ENCODE measurements around the gene RUVBL2. TPM values are rescaled to one million over a fixed set of nuclear protein-coding genes. Genes with fewer than 3 reads are reported as not detected.
"Not testable (repeated sequence)": the region's sequence is repeated elsewhere in the genome, so short reads cannot be mapped to it uniquely, and the experiment has no call there.

The RUVBL2 gene
- total RNA-seq, 2 donors from 2014 or later = 110 to 126 TPM

- no peak overlapping the region for H3K4me3 ChIP-seq
- TF ChIP-seq POLR2AphosphoS5 (IDR thresholded peaks at IDR 0.05) = no peak
- TF ChIP-seq POLR2A (IDR thresholded peaks at IDR 0.05) = no peak
- no peak for TF ChIP-seq CTCF (IDR thresholded peaks at IDR 0.05)
- H3K9me3 ChIP-seq = no peaks in the 10 kb centered on the region
- H3K4me1 ChIP-seq (replicated peaks) = no peaks in the 10 kb centered on the region
- no peaks in the 10 kb centered on the region for H3K27me3 ChIP-seq (replicated peaks; ENCODE audit: insufficient read depth)
- WGBS = 81% methylated on average over 22 of the region's 29 CpGs
- no peaks in the 10 kb centered on the region for H3K36me3 ChIP-seq
- H3K27ac ChIP-seq = no peak overlapping the region
- intact Hi-C loops (cut with DNase I) = no loop called here
- no peak for DNase-seq (ENCODE audit: low spot score)
Observed at GRCh38 chr19:49016067-49016839, 22.6 kb downstream of the RUVBL2 start.

DNA sequence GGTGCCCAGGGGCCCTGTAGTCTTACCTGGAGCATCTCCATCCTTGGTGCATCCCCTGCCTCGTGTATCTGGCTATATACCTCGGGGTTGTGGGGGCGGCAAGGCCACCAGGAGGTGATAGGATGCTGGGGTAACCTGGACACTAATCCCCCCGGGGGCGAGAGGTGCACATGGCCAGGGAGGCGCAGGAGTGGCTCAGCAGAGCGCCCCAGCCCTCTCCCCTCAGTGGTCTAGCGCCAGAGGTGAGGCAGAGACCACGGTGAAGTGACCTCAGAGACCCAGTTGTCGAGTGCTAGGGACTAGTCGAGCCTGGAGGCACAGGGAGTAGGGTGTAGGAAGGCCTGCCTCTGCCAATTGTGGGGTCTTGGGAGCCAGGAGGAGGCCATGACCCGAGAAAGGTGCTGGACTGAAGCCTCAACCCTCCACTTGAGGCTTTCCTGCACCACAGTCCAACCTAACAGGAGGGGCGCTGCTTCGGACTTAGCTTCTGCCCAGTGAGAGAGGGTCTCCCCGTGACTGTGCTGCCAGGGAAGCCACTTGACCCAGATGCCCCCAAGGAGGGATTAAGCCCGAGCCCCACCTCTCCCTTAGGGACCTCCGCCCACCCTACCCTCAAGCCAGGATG is 23.5 kb downstream of the RUVBL2 start, which contains the start of gene LHB:
LHB (minus strand) TSS at position 51 of the 625 bp plus-strand sequence; CDS start at position 41, 10 bp downstream.
- TF ChIP-seq CTCF (IDR thresholded peaks at IDR 0.05) (no peak), POLR2AphosphoS5 (IDR thresholded peaks at IDR 0.05) (no peak), POLR2A (IDR thresholded peaks at IDR 0.05) (no peak)
- Histone ChIP-seq H3K4me3 (peak within 1 kb of the TSS; percentile 16 to 35), H3K27ac (no peak within 1 kb of the TSS), H3K9me3 (no peaks in the 10 kb centered on the region), H3K36me3 (no peaks in the 10 kb centered on the region), H3K27me3 (replicated peaks; ENCODE audit: insufficient read depth) (no peaks in the 10 kb centered on the region), H3K4me1 (replicated peaks) (no peaks in the 10 kb centered on the region)
- intact Hi-C loops (cut with DNase I) = no loop called here
- 71% methylated on average over 15 of the region's 17 CpGs for WGBS
- no peak for DNase-seq (ENCODE audit: low spot score)

GRCh38 chr19:49017666-49018351 is 24.1 kb downstream of the RUVBL2 start:
- H3K27me3 ChIP-seq (replicated peaks; ENCODE audit: insufficient read depth) = no peaks in the 10 kb centered on the region
- H3K4me1 ChIP-seq (replicated peaks) = no peaks in the 10 kb centered on the region
- intact Hi-C loops (cut with DNase I) = no loop called here
- TF ChIP-seq POLR2AphosphoS5 (IDR thresholded peaks at IDR 0.05) (no peak), POLR2A (IDR thresholded peaks at IDR 0.05) (no peak), CTCF (IDR thresholded peaks at IDR 0.05) (peak in 2 of 4 experiments; percentile 26 to 45)
- no peak for DNase-seq (ENCODE audit: low spot score)
- H3K4me3 ChIP-seq = peak overlapping the region; percentile 16 to 35
- WGBS = under 1% methylated on average over 56 of the region's 62 CpGs
- no peaks in the 10 kb centered on the region for H3K36me3 ChIP-seq
- H3K27ac ChIP-seq = no peak overlapping the region
- no peaks in the 10 kb centered on the region for H3K9me3 ChIP-seq

GRCh38 chr19:49018388-49019241 is 24.9 kb downstream of the RUVBL2 start:
- H3K4me1 ChIP-seq (replicated peaks); intact Hi-C loops (cut with DNase I); H3K27ac ChIP-seq; DNase-seq (ENCODE audit: low spot score); H3K9me3 ChIP-seq; H3K36me3 ChIP-seq; H3K27me3 ChIP-seq (replicated peaks; ENCODE audit: insufficient read depth): not testable (repeated sequence)
- H3K4me3 ChIP-seq = peak overlapping the region; percentile 16 to 35
- 5% methylated on average over 50 of the region's 50 CpGs for WGBS

Measured in prostate gland (tissue), 2 donors.